B cell (primary cell): ENCODE data around the gene NCBP1. TPM values are rescaled to one million over a fixed set of nuclear protein-coding genes. Genes with fewer than 3 reads are reported as not detected.

Experiments used
- ATAC-seq: fragments of 200-7000 bp; cut with Tn5 transposase; one replicate; pipeline ENCODE4 v1.10.0; 2021; ENCODE audit warnings: low read depth, mild to moderate bottlenecking, moderate number of reproducible peaks, moderate library complexity
- CTCF ChIA-PET: fragments of 350-600 bp; sonication (Branson Sonifier 250); formaldehyde crosslinking; loops from one replicate; lab custom pipeline; 2021; ENCODE audit warnings: antibody characterized with exemption, inconsistent platforms; lab: Charles Lee
- POLR2A ChIA-PET: fragments of 350-600 bp; sonication (Branson Sonifier 250); formaldehyde crosslinking; loops from one replicate; lab custom pipeline; 2021; ENCODE audit warnings: antibody characterized with exemption; lab: Charles Lee
- DNase-seq: peaks from one replicate; pipeline ENCODE4 v3.0.0; 2013
- H2AFZ ChIP-seq: 2 replicates; pipeline ENCODE4 v1.6.1; 2012; ENCODE audit warnings: mild to moderate bottlenecking, low read depth, low read length; ENCODE audit not compliant: insufficient read depth, poor library complexity, severe bottlenecking
- H3K27ac ChIP-seq, 2 donors: 1 replicate in 1 of 2; 2 replicates in 1 of 2; pipeline ENCODE4 v1.5.1; 2012 to 2013; ENCODE audit warnings: low read length in 2 of 2, mild to moderate bottlenecking in 2 of 2, moderate library complexity in 1 of 2
- H3K27me3 ChIP-seq, 4 experiments: fragments of 200-600 bp in 1 of 4; sonication (generic) in 1 of 4; replicated peaks in 1 of 4; 1 replicate in 2 of 4; 2 replicates in 2 of 4; pipeline versions ENCODE4 v1.6.1 to v1.7.0; 2013 to 2016; ENCODE audit warnings: low read length in 3 of 4, mild to moderate bottlenecking in 2 of 4, mixed read lengths in 1 of 4, moderate library complexity in 1 of 4; ENCODE audit not compliant: insufficient read depth in 4 of 4, control insufficient read depth in 3 of 4; ENCODE audit errors: control extremely low read depth in 1 of 4
- H3K36me3 ChIP-seq, 2 experiments: replicated peaks in 1 of 2; 1 replicate in 1 of 2; 2 replicates in 1 of 2; pipeline versions ENCODE4 v1.6.1 to v1.7.1; 2013; ENCODE audit warnings: low read length in 1 of 2; ENCODE audit not compliant: insufficient read depth in 2 of 2, control insufficient read depth in 1 of 2; ENCODE audit errors: control extremely low read depth in 1 of 2, extremely low read depth in 1 of 2
- H3K4me1 ChIP-seq, 2 donors: fragments of 200-600 bp in 1 of 2; sonication (generic) in 1 of 2; 1 replicate in 1 of 2; 2 replicates in 1 of 2; pipeline versions ENCODE4 v1.5.1 to v1.6.1; 2013 to 2017; ENCODE audit warnings: low read length in 2 of 2; ENCODE audit not compliant: control insufficient read depth in 2 of 2, insufficient read depth in 2 of 2
- H3K4me2 ChIP-seq: replicated peaks from 2 replicates; pipeline ENCODE3; 2012; ENCODE audit warnings: mild to moderate bottlenecking, low read depth, low read length; ENCODE audit not compliant: poor library complexity, severe bottlenecking
- H3K4me3 ChIP-seq, 5 experiments: fragments of 200-600 bp in 1 of 5; sonication (generic) in 1 of 5; 1 replicate in 3 of 5; 2 replicates in 2 of 5; pipeline versions ENCODE4 v1.5.1 to v1.7.0; 2011 to 2016; ENCODE audit warnings: low read length in 4 of 5, mild to moderate bottlenecking in 4 of 5, low read depth in 2 of 5, control low read depth in 1 of 5, moderate library complexity in 1 of 5; ENCODE audit not compliant: insufficient read depth in 1 of 5; ENCODE audit errors: control extremely low read depth in 1 of 5, extremely low read depth in 1 of 5
- H3K79me2 ChIP-seq: fragments of 200-600 bp; sonication (generic); one replicate; pipeline ENCODE4 v1.6.0; 2016; ENCODE audit warnings: low read length; ENCODE audit not compliant: control insufficient read depth, insufficient read depth
- H3K9ac ChIP-seq: fragments of 200-600 bp; sonication (generic); 2 replicates; pipeline ENCODE4 v1.6.1; 2017; ENCODE audit warnings: mild to moderate bottlenecking, low read length, moderate library complexity
- H3K9me3 ChIP-seq, 3 donors: one replicate each; pipeline versions ENCODE4 v1.6.1 to v1.7.1; 2013; ENCODE audit warnings: low read length in 2 of 3; ENCODE audit not compliant: control insufficient read depth in 2 of 3, insufficient read depth in 1 of 3; ENCODE audit errors: control extremely low read depth in 1 of 3
- H4K20me1 ChIP-seq: 2 replicates; pipeline ENCODE4 v1.6.0; 2012; ENCODE audit warnings: mild to moderate bottlenecking, low read length; ENCODE audit not compliant: insufficient read depth, control insufficient read depth, poor library complexity, severe bottlenecking
- H3K27ac Mint-ChIP-seq: one replicate; pipeline ENCODE4 v1.8.0; 2021; ENCODE audit warnings: mixed read lengths
- H3K27me3 Mint-ChIP-seq: one replicate; pipeline ENCODE4 v1.8.0; 2021; ENCODE audit warnings: mixed read lengths
- H3K4me1 Mint-ChIP-seq: one replicate; pipeline ENCODE4 v1.8.0; 2021; ENCODE audit warnings: mixed read lengths
- H3K4me3 Mint-ChIP-seq: one replicate; pipeline ENCODE4 v1.8.0; 2021; ENCODE audit warnings: mixed read lengths
- H3K9me3 Mint-ChIP-seq: one replicate; pipeline ENCODE4 v1.8.0; 2022; ENCODE audit warnings: mixed read lengths; ENCODE audit not compliant: insufficient read depth
- CTCF ChIP-seq: fragments of 200-600 bp; IDR thresholded peaks from one replicate; pipeline ENCODE4 v1.8.0; 2022; ENCODE audit warnings: antibody characterized with exemption, mild to moderate bottlenecking
- EZH2 ChIP-seq: IDR thresholded peaks from 2 replicates; pipeline ENCODE4 v1.6.1; 2012; ENCODE audit warnings: borderline replicate concordance, low read depth, mild to moderate bottlenecking, moderate library complexity, low read length; ENCODE audit not compliant: insufficient read depth, poor library complexity, severe bottlenecking
- WGBS: methylation state at CpG from one replicate; pipeline ENCODE4 v1.1.5; 2013; ENCODE audit warnings: missing lambda C conversion rate; ENCODE audit not compliant: insufficient coverage; 5-methylcytosine and 5-hydroxymethylcytosine counted together
- intact Hi-C: fragments of 100-400 bp; cut with micrococcal nuclease; formaldehyde crosslinking; loops from one replicate; pipeline ENCODE4 v1.10.0; 2022
- polyA plus RNA-seq: library from polyadenylated mRNA; depleted of rRNA; stranded (reverse); fragments of >200 nt; gene quantifications from 2 replicates; pipeline ENCODE4 v1.2.3, GENCODE V29; 2012
- total RNA-seq, 2 donors: library from RNA; stranded (reverse); fragments of 120-200 nt in 1 of 2; gene quantifications; 1 replicate in 1 of 2; 2 replicates in 1 of 2; pipeline versions ENCODE4 v1.2.3 to v1.2.4, GENCODE V29; 2013 to 2022

NCBP1 gene
- total and polyA plus RNA-seq, 2 donors (not counting 1 experiment from before 2014, with no cell fraction given): 19.5 to 38.0 TPM

GRCh38 chr9:97593960-97594359 lies 39.7 kb upstream of the NCBP1 start:
- Histone ChIP-seq H3K79me2 (no peaks in the 10 kb centered on the region), H3K4me1 (peaks cover 0 to 4% of the 10 kb centered on the region in 2 donors), H3K9me3 (no peaks in the 10 kb centered on the region), H3K4me2 (no peak overlapping the region), H3K4me3 (no peak overlapping the region), H3K9ac (no peak overlapping the region), H4K20me1 (no peaks in the 10 kb centered on the region), H3K27ac (no peak overlapping the region), H3K27me3 (peaks cover 0 to 3% (median 0%) of the 10 kb centered on the region in 4 experiments), H3K36me3 (no peaks in the 10 kb centered on the region), H2AFZ (no peak overlapping the region)
- CTCF ChIA-PET: no interaction called here
- ATAC-seq (no peak), DNase-seq (no peak)
- H3K27ac Mint-ChIP-seq: no peak overlapping the region
- intact Hi-C loops: no loop called here
- 6% methylated on average over 3 of the region's 4 CpGs for WGBS
- no peaks in the 10 kb centered on the region for H3K27me3 Mint-ChIP-seq
- POLR2A ChIA-PET: no interaction called here
- H3K4me3 Mint-ChIP-seq: no peak overlapping the region
- TF ChIP-seq CTCF (no peak), EZH2 (no peak)
- no peaks in the 10 kb centered on the region for H3K9me3 Mint-ChIP-seq
- H3K4me1 Mint-ChIP-seq: peaks cover 6% of the 10 kb centered on the region

- peaks cover 0 to 3% (median 0%) of the 10 kb centered on the region in 4 experiments for H3K27me3 ChIP-seq
- no peak overlapping the region for H3K27ac ChIP-seq
- DNase-seq (no peak), ATAC-seq (no peak)
- H3K4me3 ChIP-seq: no peak overlapping the region
- H3K9me3 ChIP-seq: no peaks in the 10 kb centered on the region
- no peaks in the 10 kb centered on the region for H3K79me2 ChIP-seq
- WGBS: 97% methylated on average over 10 of the region's 11 CpGs
- no peaks in the 10 kb centered on the region for H3K9me3 Mint-ChIP-seq
- intact Hi-C loops: no loop called here
- ChIA-PET POLR2A (no interaction called here), CTCF (interaction anchor here (5.0 kb wide), 1 partner anchor 126 kb away, joined by 81 read pairs; no protein-coding TSS in a partner anchor)
- H2AFZ ChIP-seq: no peak overlapping the region
- H3K4me1 ChIP-seq: peaks cover 0 to 4% of the 10 kb centered on the region in 2 donors
- H3K27me3 Mint-ChIP-seq: no peaks in the 10 kb centered on the region
- no peaks in the 10 kb centered on the region for H3K36me3 ChIP-seq
- TF ChIP-seq CTCF (no peak), EZH2 (no peak)
- peaks cover 6% of the 10 kb centered on the region for H3K4me1 Mint-ChIP-seq
- H3K27ac Mint-ChIP-seq: no peak overlapping the region
- H4K20me1 ChIP-seq: no peaks in the 10 kb centered on the region
- no peak overlapping the region for H3K4me2 ChIP-seq
- H3K4me3 Mint-ChIP-seq: no peak overlapping the region
- no peak overlapping the region for H3K9ac ChIP-seq
These were observed 39.2 kb upstream of the NCBP1 start for GRCh38 chr9:97594381-97594921.
